Activated CD8-positive, alpha-beta memory T cell treated with anti-CD3 and anti-CD28 coated beads for 48 hours (primary cell): ENCODE measurements around the gene MOGAT1.
"Not testable (repeated sequence)": the region's sequence is repeated elsewhere in the genome, so short reads cannot be mapped to it uniquely, and the experiment has no call there.

ENCODE experiments used
- DNase-seq, 3 experiments: peaks; one replicate each; pipeline ENCODE4 v3.0.0-alpha.2; 2020; ENCODE audit warnings: low read depth in 2 of 3, low spot score in 2 of 3

MOGAT1 gene

DNA sequence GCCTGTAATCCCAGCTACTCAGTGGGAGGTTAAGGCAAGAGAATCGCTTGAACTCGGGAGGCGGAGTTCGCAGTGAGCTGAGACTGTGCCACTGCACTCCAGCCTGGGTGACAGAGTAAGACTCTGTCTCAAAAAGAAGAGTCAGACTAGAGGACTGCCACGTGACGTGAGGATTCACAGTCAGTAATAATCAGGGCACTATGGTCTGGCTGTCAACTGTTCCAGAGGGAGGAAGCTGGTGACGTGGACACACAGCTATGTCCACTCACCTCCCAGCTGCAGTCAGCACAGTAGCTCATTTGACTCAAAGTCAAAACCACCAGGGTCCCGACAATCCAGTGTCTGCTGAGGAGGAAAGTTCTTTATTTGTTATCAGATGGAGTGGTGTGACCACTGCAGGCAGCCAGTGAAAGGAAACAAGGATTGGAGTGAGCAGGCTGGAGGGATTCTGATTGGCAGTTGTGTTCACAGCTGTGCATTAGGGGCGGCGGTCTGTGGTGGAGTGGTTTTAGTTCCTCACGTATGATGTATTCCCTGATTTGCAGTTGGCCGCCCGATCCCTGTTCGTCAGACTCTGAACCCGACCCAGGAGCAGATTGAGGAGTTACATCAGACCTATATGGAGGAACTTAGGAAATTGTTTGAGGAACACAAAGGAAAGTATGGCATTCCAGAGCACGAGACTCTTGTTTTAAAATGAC lies 37.9 kb downstream of the MOGAT1 start:
- no peak for DNase-seq

GRCh38 chr2:222710736-222711135 lies 39.3 kb downstream of the MOGAT1 start:
- no peak for DNase-seq

DNA sequence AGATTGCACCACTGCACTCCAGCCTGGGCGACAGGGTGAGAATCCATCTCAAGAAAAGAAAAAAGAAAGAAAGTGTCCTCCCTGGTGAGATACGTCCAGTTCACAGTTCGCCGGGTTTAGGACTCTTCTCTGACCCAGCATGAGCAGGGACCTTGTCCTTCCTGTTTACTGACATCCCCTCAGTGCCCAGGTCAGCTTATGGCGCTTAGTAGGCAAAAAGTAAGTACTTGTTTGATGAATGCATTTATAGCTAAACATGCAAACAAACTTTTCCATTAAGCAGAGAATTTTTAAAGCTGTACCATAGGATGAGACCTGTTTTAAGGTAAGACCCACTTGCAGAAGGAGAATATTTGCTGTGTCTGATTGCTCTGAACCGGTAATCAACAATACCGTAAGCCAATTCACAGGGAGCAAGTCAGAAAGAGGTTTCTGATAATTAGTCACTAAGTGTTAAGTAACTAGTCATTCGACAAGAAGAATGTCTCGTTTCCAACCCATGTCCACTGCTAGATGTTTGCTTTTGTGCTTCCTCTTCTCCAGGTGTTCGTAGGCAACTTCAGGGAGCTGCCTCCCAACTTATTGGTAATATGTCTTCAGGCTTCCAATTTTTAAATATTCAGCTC lies 40.0 kb downstream of the MOGAT1 start:
- DNase-seq, result no peak

- no peak for DNase-seq
Measured at GRCh38 chr2:222713002-222713401, 41.5 kb downstream of the MOGAT1 start.

GRCh38 chr2:222714361-222715241 lies 43.1 kb downstream of the MOGAT1 start:
- no peak for DNase-seq

- DNase-seq, result no peak
Measured at GRCh38 chr2:222715742-222716141, 44.3 kb downstream of the MOGAT1 start.

GRCh38 chr2:222719787-222720186 lies 48.3 kb downstream of the MOGAT1 start:
- not testable (repeated sequence) for DNase-seq

DNA sequence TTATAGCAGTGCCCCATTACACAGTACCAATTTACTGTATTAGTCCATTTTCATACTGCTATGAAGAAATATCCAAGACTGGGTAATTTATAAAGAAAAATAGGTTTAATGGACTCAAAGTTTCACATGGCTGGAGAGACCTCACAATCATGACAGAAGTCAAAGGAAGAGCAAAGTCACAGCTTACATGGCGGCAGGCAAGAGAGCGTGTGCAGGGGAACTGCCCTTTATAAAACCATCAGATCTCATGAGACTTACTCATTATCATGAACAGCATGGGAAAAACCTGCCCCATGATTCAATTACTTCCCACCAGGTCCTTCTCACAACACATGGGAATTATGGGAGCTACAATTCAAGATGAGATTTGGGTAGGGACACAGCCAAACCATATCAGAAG lies 50.1 kb downstream of the MOGAT1 start:
- DNase-seq, result not testable (repeated sequence)

DNA sequence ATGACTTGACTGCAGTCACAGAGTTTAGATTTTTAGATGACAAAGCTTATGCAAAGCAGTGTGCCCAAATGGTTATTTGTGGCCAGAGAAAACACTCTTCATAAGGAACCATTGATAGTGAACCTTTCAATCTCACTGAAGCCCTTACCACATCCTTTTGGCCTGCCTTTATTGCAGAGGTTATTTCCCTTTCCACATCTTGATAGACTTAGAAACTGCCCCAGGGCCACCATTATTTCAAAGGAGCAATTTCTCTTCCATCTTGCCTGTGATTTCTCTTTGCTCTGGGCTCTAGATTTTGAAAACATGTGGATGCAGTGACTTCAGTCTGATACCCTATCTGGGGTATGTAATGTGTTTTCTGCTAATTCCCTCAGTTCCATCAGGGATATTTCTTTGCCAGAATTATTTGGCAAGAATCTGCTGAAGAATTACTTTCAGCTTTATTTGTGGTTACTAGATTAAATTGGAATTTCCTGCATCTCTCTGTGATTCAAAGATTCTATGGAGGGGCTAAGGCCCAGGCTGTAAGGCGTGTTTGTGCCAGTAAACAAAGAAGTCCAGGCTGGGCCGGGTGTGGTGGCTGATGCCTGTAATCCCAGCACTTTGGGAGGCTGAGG lies 51.0 kb downstream of the MOGAT1 start:
- no peak for DNase-seq

GRCh38 chr2:222724208-222724607 lies 52.8 kb downstream of the MOGAT1 start:
- no peak for DNase-seq

DNA sequence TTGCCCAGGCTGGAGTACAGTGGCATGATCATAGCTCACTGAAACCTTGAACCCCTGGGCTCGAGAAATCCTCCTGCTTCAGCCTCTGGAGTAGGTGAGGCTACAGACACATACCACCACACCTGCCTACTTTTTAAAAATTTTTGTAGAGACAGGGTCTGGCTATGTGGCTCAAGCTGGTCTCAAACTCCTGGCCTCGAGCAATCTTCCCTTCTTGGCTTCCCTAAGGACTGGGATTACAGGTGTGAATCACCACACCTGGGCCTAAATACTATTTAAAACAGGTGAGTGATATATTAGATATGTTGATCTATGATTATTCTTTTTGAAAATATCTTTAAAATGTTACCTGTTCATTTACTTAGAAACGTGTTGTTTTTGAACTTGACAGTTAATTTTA lies 57.2 kb downstream of the MOGAT1 start:
- DNase-seq, result no peak

- no peak for DNase-seq
Measured at GRCh38 chr2:222730366-222730999, 59.0 kb downstream of the MOGAT1 start.

- DNase-seq, result no peak
Measured at GRCh38 chr2:222731201-222731621, 59.8 kb downstream of the MOGAT1 start.

GRCh38 chr2:222732489-222733178 lies 61.2 kb downstream of the MOGAT1 start:
- no peak for DNase-seq

- DNase-seq, result no peak
Measured at GRCh38 chr2:222733470-222733845, 62.0 kb downstream of the MOGAT1 start.

DNA sequence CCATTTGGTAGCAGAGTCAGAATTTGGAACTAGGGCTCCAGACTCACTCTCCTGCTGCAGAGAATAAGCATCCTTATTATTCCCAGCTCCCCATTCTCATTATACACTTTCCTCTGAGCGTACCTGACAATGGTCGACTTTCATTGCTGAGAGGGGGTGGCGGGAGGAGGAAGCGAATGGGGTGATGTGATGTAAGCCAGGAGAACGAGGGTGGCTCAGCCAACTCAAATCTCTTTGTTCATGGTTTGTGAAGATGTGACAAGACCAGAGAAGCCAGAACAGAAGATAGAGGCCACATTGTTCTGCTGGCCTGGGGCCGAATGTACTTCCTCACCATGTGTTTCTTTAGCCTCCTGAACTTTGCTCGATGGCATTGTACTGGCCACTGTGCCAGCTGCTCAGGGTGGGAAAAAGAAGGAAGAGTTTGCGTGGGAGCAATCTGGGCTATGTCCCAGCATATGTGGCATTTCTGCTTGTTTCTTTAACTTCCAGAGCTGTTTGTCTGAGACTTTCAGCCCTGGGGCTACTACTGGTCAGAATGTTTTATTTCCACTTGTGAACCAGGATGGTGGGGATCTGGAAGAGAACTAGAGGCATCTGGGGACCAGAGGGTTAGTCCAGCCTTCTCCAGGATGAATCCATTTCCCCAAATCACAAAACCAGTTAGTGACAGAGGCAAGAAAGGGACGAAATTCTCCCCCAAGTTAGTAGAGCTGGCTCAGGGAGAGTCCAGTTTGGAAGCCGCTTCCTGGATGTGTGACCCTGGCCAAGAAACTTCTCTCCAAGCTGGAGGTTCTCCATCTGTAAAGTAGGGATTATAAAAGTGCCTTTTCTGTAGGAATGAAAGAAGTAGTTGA lies 62.6 kb downstream of the MOGAT1 start:
- DNase-seq, result no peak

DNA sequence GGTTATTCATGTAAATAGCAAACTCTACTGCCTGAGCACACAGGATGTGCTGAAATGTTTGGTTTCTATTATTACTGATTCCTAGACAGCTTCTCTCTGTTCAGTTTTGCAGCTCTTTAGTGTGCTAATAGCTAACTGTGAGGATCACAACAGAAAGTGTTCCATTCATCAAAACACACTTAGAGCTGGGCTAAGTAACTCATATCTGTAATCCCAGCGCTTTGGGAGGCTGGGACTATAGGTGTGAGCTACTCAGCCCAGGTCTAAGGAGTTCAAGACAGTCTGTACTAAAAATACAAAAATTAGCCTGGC lies 63.2 kb downstream of the MOGAT1 start:
- no peak for DNase-seq

DNA sequence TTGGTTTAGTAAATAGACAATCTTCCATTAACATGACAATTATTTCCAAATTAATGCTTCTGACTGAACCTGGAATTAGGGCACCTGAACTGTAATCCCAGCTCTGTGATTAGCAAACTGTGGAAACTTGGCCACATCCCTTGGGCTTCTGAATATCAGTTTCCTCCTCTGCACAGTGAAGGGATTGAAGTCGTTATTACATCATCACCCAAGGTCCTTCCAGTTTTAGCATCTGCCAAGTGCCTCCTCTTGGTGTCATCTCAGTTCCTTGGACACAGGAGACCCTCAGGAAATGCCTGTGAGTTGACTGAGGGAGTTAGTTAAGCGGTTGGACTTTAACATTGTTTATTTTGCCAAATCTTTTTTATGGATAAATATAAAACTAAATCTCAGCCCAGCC lies 64.8 kb downstream of the MOGAT1 start:
- DNase-seq, result no peak

DNA sequence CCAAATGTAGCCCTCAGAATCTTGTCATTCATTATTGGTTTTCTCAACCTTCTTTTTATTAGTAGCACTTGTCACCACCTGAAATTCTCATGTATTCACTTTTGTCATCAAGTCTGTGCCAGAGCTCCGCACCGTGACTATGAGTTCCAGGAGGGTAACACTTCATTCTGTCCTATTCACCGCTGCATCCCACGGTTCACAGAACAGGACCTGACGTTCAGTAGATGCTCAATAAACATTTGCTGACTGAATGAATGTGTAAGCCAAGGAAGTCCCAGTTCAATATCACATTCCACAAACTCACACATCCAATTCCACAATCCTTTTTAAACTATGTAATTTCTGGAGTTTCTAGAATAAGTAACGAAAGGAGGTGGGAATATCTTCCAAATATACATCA lies 65.5 kb downstream of the MOGAT1 start:
- no peak for DNase-seq

- DNase-seq, result no peak
Measured at GRCh38 chr2:222738312-222738711, 66.9 kb downstream of the MOGAT1 start.
